Ramos (cell line): Measurements from ENCODE around the gene PTBP1.
"Not testable (repeated sequence)": the region's sequence is repeated elsewhere in the genome, so short reads cannot be mapped to it uniquely, and the experiment has no call there.

ENCODE experiments used
- in situ Hi-C: fragments of 300-500 bp; cut with MboI; formaldehyde crosslinking; loops from one replicate; pipeline ENCODE4 v1.14.3; 2022; ENCODE audit warnings: low sequenced_read_pairs; ENCODE audit not compliant: unreplicated experiment

Gene PTBP1

GRCh38 chr19:823565-824121 is 26.4 kb downstream of the PTBP1 start:
- in situ Hi-C loops: no loop called here

- in situ Hi-C loops: no loop called here
These were observed 27.6 kb downstream of the PTBP1 start for GRCh38 chr19:824885-825284.

GRCh38 chr19:825897-826644 is 28.8 kb downstream of the PTBP1 start:
- in situ Hi-C loops: no loop called here

GRCh38 chr19:827314-827709 is 30.1 kb downstream of the PTBP1 start:
- in situ Hi-C loops: no loop called here

GRCh38 chr19:827710-828321 is 30.6 kb downstream of the PTBP1 start, which contains the start of gene AZU1:
AZU1 (plus strand) TSS chr19:827837; CDS start chr19:827847, 10 bp downstream.
- in situ Hi-C loops: no loop called here

- in situ Hi-C loops: no loop called here
These were observed 32.0 kb downstream of the PTBP1 start for GRCh38 chr19:829129-829758.

GRCh38 chr19:831407-832369 is 34.4 kb downstream of the PTBP1 start:
- in situ Hi-C loops: no loop called here

- in situ Hi-C loops: no loop called here
These were observed 37.0 kb downstream of the PTBP1 start for GRCh38 chr19:834216-834615.

- in situ Hi-C loops: no loop called here
These were observed 38.1 kb downstream of the PTBP1 start for GRCh38 chr19:835210-835810.

GRCh38 chr19:840519-841206 is 43.4 kb downstream of the PTBP1 start, which contains the start of gene PRTN3:
PRTN3 (plus strand) TSS chr19:840999; CDS start chr19:841009, 10 bp downstream.
- in situ Hi-C loops: no loop called here

GRCh38 chr19:842802-843179 is 45.5 kb downstream of the PTBP1 start:
- in situ Hi-C loops: not testable (repeated sequence)

- in situ Hi-C loops: no loop called here
These were observed 46.1 kb downstream of the PTBP1 start for GRCh38 chr19:843180-843835.

GRCh38 chr19:843836-844545 is 46.7 kb downstream of the PTBP1 start:
- in situ Hi-C loops: no loop called here

- in situ Hi-C loops: no loop called here
These were observed 47.3 kb downstream of the PTBP1 start for GRCh38 chr19:844546-844971.

GRCh38 chr19:845707-846521 is 48.7 kb downstream of the PTBP1 start:
- in situ Hi-C loops: loop anchor here (5.0 kb wide), 1 partner anchor 84 kb away; no protein-coding TSS in a partner anchor

- in situ Hi-C loops: loop anchor here (5.0 kb wide), 1 partner anchor 86 kb away; no protein-coding TSS in a partner anchor
These were observed 51.2 kb downstream of the PTBP1 start for GRCh38 chr19:848386-848921.
